Hepatocyte (in vitro differentiated cells): Measurements from ENCODE around the gene MAPKBP1.

ENCODE experiments used
- EZH2 ChIP-seq: fragments of 200-600 bp; sonication (generic); IDR thresholded peaks from 2 replicates; pipeline ENCODE4 v1.6.1; 2016; ENCODE audit warnings: antibody characterized with exemption, mild to moderate bottlenecking, borderline replicate concordance
- EZH2phosphoT487 ChIP-seq: fragments of 200-600 bp; sonication (generic); IDR thresholded peaks from one replicate; pipeline ENCODE4 v1.6.1; 2018; ENCODE audit warnings: antibody characterized with exemption, mild to moderate bottlenecking, low read depth, moderate library complexity; ENCODE audit not compliant: unreplicated experiment, severe bottlenecking
- TF ChIP-seq, protein P1 (sequence below): fragments of 200-600 bp; sonication (generic); IDR thresholded peaks from 2 replicates; pipeline ENCODE4 v1.5.1; 2016; ENCODE audit warnings: antibody characterized with exemption, mild to moderate bottlenecking; ENCODE audit not compliant: poor library complexity

DNA sequence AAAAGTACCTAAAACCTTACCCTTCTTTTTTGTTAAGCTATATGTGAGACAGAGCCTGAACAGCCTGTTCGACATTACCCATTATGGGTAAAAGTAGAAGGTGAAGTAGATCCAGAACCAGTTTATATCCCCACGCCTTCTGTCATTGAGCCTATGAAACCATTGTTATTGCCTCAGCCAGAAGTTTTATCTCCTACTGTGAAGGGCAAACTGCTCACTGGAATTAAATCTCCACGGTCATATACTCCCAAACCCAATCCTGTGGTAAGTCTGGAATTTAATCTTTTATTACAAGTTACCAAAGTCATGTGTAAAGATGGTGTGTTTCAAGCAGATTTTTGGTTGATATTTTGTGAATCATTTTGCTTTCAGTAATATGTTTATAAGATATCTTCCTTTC is 47.1 kb upstream of the MAPKBP1 start:
- TF ChIP-seq, protein P1, sequence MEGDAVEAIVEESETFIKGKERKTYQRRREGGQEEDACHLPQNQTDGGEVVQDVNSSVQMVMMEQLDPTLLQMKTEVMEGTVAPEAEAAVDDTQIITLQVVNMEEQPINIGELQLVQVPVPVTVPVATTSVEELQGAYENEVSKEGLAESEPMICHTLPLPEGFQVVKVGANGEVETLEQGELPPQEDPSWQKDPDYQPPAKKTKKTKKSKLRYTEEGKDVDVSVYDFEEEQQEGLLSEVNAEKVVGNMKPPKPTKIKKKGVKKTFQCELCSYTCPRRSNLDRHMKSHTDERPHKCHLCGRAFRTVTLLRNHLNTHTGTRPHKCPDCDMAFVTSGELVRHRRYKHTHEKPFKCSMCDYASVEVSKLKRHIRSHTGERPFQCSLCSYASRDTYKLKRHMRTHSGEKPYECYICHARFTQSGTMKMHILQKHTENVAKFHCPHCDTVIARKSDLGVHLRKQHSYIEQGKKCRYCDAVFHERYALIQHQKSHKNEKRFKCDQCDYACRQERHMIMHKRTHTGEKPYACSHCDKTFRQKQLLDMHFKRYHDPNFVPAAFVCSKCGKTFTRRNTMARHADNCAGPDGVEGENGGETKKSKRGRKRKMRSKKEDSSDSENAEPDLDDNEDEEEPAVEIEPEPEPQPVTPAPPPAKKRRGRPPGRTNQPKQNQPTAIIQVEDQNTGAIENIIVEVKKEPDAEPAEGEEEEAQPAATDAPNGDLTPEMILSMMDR, result no peak
- no peak for TF ChIP-seq EZH2
- TF ChIP-seq EZH2phosphoT487, result no peak
